GM20431 (cell line): Measurements from ENCODE around the gene PLXNA4.

Experiments used
- in situ Hi-C: fragments of 300-500 bp; cut with MseI, MboI; formaldehyde crosslinking; loops from one replicate; pipeline ENCODE4 v1.15.0; 2020; ENCODE audit warnings: low sequenced_read_pairs; ENCODE audit not compliant: unreplicated experiment

Gene PLXNA4

DNA sequence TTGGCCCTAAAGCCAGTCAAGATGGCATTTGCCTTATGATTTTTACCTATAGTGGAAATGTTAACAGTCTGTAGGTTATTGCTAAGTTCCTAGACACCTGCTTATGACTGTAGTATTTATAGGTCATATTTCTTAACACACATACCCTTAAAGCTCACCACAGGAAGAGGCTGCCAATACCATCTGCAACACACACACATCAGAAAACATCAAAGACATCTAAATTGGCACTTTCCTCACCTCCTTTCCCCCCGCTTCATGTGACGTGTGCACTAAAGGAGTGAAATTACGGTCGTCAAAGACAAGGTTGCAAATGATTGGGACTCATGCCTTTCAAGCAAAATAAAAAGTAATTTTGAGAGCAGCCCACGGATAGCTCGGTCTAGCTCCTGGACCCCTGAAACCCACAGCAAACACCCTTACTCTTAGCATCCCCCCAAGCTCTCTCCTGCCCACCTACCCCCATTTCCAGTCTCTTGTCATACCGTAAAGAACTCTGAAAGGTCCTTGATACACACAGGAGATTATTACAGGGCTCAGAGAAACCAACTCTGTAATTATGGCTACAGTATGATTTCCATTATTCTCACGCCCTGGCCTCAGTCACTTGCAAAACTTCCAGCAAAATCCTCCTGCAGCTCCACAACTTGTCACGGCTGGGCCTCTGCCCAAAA lies 90.5 kb downstream of the PLXNA4 start:
- in situ Hi-C loops, result no loop called here

DNA sequence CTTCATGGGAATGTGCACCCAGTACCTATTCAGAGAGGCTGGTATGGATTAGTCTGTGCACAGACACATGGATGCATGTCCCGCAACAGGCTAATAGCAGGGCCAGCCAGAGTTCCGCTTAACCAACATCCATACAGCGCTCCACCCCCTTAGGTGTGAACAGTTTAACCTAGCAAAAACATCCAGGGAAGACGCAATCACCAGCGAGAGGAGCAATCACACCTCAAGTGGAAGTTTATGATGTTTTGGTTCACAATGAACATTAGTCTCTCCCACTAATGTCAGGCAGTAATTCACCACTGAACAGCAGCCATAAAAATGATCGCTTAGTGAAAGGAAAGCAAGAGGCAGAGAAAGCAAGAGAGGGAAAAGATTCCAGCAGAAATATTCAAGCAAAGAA lies 91.1 kb downstream of the PLXNA4 start:
- in situ Hi-C loops, result no loop called here

DNA sequence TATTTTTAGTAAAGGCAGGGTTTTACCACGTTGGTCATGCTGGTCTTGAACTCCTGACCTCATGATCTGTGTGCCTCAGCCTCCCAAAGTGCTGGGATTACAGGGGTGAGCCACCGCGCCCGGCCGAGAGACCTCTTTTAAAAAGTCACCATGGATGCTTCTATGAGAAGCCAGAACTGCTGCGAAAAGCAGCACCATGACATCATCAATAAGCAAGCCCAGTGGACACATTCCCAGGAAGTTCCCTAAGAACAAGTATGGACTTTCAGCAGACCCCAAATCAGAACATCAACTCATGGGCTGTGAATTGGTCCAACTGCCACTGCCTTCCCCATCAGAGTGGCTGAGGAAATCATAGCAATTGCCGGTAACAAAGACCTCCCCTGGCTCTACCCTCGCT lies 93.4 kb downstream of the PLXNA4 start:
- in situ Hi-C loops, result no loop called here

DNA sequence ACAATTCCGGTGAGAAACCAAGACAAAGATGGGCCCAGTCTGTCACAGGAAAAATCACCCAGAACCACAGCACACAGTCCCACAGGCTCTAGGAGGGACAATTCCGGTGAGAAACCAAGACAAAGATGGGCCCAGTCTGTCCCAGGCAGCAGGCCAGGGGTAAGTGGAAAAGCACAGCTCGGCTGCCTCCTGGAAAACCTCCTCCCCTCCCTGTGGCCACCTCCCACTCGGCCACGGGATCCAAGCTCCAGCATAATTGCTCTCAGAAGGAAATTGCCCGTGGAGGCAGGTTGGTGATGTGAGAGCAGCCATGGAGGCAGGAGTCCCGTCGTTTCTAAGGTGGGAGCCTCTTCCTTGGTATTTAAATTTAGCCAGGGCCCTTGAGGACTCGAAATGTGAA lies 95.7 kb downstream of the PLXNA4 start:
- in situ Hi-C loops, result no loop called here

DNA sequence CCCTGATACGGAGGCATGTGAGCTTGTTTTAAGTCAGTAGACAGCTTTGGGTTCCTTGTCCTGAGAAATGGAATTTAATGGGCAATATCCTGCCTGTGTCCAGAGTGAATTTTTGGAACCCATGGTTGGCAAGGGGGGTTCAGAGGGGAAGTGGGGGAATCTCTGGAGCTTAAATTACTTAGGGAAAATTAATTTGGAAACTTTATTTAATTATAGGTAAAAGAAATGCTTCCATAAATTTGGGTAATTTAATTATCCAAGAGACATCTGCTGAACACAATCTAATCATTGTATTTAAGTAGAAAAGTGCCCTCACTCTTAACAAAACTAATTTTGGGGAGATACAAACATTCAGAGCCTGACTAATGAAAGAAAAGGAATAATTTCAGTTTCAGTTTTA lies 99.7 kb downstream of the PLXNA4 start:
- in situ Hi-C loops, result no loop called here

DNA sequence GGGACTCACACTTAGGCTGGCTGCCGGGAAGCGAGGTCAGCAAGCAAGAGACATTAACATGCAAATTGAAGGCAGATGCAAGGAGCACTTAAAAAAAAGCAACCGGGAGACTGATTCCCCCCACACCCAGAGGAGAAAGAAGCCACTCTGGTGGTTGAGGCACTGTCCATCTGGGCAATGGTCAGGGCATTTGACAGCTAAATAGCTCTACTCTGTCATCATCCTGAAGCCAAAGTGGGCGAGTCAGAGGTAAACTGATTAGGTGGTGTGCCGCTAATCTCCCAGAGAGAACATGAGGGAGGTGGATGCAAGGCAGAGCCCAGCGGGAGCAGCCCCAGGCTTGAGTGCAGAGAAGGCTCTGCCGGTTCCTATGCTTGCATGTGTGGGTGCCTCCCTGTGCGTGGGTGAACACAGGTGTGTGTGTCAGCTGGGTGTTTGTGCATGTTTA lies 100.6 kb downstream of the PLXNA4 start:
- in situ Hi-C loops, result no loop called here

DNA sequence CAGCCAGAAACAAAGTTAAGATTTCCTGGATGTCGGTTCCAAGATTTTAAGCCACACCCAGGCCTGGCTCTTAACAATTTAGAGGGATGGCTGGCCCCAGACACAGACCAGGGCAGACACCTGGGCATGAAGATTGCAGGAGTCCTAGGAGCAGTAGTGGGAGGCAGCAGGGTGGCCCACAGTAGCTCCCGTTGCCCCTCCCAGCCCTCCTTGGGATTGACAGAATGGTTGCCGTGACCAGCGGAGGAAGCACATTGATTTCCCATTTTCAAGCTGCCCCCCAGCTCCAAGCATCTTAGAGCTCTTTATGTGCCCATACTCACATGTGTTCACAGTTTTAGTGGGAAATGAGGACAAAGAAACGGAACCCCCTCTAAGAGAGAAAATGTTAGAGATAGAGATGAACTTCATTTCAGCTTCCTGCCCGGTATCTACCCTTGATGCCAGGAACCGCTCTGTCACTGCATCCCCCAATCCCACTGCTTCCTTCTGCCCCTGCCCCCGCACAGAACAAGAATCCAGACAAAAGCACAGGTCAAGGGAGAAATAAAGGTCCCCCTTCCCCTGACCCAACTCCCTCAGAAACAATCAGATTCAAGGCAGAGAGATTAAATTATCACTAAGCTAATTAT lies 101.1 kb downstream of the PLXNA4 start:
- in situ Hi-C loops, result no loop called here

DNA sequence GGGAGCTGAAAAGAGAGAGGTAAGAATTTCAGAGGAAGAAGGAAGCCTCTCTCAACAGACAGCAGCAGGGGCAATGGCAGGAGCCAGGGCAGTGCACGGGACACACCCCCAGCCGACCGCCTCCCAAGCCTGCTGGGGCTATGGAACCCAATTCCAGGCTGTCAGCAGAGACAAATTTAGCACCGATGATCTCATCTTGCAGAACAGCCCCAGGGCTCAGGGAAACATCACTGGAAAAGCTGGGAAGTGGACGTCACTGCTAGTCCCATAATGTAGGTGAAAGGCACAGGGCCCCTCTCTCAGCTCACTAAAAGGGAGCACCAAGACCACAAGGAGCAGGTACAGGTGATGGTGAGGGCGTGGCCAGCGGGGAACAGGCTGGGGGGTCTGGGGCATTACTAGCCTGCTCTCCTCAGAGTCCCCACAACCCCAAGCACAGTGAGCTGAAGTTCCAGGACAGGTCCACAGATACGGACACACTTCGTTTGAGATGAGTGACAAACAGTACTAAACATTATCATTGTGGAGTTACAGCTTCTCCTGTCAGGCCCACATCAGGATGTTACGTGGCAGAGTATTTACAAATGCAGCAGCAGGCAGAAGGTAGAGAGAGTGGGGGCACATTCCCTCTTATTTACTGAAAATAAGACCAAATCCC lies 103.7 kb downstream of the PLXNA4 start:
- in situ Hi-C loops, result no loop called here

DNA sequence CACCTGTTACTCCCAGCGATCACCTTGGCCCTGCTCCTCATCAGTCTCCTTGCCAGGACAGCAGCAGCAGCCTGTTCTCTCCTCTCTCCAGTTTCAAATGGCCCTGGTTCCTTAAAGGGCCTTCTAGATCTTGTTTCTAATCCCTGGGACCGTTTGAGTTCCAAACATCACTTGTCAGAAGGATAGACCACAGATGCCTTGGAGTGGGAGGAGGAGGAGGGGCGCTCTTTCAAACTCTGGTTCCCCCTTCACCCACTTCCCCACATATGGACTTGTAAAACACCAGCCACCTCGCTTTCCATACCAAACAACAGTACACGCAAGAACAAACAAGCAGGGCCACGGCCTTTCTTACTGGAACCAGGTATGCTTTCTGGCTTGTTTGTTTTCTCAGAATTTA lies 104.8 kb downstream of the PLXNA4 start:
- in situ Hi-C loops, result no loop called here

DNA sequence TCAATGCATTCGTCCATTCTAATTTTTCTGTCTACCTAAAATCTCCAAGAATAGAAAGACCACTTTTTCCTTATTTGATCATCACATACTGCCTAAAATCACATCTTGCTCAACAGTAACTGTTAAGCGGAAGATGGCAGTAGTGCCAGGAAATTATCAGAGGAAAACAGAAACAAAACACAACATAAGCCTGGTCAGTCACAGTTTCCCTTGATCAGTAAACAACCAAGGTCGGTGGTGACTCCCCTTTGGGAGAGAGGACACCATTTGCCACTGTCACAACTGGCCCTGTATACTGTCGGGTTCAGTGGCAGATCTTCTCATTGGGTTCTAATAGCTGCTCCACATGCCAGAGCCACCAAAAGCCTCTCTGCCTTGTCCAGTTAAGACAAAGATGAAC lies 106.6 kb downstream of the PLXNA4 start:
- in situ Hi-C loops, result no loop called here

DNA sequence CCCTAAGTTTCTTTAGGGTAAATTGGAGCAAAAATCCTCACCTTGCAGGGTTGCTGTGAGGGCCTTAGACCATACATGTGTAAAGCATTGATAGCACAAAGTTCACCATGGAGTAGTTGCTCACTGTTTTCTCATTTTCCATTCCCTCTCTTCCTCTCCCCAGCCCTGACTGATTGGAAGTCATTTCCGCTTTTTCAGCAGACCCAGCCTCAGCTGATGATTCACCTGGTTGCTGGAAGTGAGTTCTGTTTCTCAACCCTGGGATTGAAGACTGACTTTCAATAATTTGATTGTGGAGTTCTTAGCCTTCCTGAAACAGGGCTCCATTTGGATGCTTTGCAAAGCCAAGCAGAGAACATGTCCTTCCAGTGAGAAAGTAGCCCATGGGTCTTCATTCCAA lies 107.0 kb downstream of the PLXNA4 start:
- in situ Hi-C loops, result no loop called here

DNA sequence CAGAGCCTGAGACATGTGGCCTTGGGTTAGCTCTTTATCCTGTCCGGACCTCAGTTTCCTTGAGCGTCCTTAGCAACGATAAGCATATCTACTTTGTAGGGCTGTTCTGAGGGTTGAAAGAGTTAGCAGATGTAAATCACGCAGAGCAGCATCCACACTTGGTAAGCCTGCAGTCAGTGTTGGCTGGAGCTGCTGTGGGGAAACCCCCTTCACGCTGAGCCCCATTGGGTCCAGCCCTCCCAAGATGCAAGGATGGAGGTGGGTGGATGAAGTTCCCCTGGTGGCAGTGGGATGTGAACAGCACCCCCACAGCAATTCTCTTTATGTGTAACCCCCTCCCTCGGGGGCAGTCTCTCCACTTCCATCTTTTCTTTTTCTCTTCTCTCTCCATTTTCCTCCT lies 109.9 kb downstream of the PLXNA4 start:
- in situ Hi-C loops, result no loop called here

DNA sequence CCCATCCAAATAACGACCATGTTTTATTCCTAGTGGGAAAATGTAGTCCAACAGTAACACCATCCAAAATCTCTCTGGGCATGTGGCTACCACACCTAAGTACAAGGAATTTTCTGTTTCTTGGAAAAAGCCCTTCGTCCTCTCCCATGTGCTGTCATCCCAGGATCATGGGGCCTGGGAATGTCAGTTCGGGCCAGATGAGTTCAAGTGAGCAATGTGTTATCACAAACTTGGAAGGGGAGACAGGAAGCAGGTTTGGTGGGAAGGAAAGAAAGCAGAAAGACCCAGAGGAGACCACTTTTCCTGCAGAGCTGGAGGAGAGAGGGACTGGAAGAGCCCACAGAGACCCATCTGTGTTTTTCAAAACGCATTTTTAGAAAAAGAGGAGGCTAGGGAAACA lies 110.8 kb downstream of the PLXNA4 start:
- in situ Hi-C loops, result no loop called here

DNA sequence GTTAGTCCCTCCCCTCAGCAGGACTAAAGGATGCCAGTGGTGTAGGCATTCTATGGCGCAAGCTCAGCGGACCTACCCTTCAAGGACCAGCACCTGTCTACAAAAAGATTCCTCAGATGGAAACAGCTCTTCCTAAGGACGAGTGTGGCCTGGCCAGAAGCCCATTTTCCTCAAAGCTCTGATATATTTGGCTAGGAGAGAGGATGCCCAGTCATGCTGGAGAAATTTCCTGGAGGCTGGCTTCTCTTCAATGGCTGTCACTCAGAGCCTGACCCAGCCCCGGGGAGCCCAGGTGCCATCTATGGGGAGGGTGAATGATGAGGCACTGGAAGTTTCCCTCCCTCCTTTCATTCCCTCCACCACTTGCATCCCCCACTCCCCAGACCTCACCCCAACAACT lies 111.5 kb downstream of the PLXNA4 start:
- in situ Hi-C loops, result no loop called here

DNA sequence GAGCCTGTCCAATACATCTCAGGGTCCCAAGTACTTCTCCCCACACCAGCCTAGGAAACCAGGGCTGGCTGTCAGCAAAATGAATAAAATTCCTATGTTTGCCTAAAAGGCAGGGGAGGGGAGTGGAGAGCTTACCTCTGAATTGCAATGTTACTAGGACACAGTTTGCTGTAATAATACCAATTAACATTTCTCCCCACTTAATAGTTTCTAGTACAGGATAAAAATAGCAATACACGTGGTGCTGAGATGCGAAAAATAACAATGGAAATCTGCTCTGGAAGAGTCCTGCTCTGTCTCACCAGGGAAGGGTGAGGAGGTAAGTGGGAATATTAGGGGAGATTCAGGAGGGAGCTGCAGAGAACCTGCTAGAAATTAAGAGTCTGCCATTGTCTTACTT lies 112.3 kb downstream of the PLXNA4 start:
- in situ Hi-C loops, result no loop called here

DNA sequence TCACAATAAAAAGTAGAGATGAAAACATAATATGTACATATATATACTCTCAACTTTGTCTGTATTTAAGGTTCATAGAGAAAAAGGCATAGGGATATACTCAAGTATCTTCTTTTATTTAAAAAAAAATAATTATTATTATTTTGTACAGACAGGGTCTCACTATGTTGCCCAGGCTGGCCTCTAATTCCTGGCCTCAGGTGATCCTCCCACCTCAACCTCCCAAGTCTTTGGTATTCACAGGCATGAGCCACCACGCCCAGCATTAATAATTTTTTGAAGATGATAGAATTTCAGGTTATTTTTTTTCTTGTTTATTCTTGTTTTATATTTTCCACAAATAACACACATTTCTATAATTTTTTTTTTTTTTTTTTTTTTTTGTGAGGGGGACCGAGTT lies 113.8 kb downstream of the PLXNA4 start:
- in situ Hi-C loops, result no loop called here

DNA sequence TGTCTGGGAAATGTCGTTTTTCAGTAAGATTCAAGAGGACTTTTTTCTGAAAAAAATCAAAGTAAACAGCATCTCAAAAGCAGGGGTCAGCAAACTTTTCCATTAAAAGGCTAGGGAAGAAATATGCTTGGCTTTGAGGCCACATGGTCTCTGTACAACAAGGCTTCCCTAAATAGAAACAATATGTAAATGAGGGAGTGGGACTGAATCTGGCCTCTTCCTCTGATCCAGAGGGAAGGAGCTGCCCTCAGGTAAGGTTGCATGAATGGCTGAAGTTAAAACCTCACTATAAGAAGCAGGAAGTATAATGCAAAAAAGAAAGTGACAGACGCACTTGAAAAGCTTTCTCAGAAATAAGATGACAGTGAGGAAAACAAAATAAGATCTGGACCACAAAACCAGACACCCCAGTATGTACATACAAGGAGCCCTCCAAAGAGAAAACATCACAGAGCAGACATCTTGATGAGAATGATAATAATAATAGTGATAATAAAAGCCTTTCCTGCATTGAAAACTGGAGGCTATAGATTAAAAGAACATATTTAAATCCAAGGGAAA lies 115.2 kb downstream of the PLXNA4 start:
- in situ Hi-C loops, result no loop called here

DNA sequence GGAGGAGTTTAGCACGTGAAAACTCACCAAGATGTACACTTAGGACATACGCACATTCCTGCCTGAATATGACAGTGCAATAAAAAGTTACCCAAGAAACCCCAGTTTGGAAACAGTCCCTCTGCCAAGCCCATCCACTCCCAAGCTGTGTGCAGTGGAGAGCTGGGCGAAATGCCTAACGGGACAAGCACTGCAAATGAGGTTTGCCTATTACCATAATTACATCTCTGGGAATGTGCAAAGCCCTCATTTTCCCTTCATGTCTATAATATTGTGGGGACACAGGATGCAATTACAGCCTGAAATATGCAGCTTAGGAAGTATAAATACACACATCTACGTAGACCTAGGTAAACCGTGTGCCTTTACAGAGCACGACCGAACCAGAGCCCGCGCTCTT lies 117.5 kb downstream of the PLXNA4 start:
- in situ Hi-C loops, result no loop called here

DNA sequence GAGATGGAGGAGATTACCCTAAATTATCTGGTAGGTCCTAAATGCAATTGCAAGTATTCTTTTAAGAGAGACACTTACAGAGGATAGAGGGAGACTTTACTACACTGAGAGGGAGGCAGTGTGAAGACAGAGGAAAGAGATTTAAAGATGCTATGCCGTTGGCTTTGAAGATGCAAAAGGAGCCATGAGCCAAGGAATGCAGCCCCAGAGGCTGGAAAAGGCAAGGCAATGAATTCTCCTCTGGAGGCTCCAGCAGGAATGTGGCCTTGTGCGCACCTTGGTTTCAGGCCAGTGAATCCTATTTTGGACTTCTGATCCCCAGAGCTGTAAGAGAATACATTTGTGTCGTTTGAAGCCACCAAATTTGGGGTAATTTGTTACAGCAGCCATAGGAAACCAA lies 118.6 kb downstream of the PLXNA4 start:
- in situ Hi-C loops, result no loop called here

DNA sequence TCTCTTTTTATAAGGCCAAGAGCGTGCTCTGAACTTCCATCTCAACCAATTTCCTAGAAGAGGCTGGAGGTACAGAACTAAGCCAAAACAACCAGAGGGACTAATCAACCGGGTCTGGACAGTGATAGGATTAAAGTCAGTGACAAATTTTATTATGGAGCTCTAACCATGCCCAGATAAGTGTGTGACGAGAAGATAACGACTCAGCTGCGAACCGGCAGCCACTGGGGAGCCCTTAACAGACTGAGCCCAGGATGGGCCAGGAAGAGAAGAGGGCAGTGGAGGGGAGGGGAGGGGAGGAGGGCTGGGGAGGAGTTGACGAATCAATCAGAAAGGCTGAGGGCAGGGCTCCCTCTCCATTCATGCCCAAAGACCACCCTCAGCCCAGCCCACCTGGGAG lies 119.9 kb downstream of the PLXNA4 start:
- in situ Hi-C loops, result no loop called here

DNA sequence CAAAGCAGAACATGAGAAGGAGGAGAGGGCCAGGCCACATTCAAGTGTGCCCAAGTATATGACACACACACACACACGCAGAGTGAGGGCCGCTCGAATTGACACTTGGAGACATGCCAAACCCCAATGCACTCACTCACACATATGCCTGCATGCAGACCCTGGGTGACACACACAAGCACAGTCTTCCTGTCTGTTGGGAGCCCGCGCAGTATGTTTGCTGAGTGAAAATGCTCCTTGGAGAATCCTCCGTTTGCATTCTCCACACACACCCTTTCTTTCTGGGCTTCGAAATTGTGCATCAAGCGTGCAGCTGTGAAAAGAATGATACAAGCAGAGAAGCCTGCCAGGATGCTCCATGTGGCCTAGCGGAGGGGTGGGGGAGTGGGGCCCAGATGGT lies 120.9 kb downstream of the PLXNA4 start:
- in situ Hi-C loops, result no loop called here
